ENCODE results near the gene MASP1. TPM values are rescaled to one million over a fixed set of nuclear protein-coding genes. Genes with fewer than 3 reads are reported as not detected.

MASP1 gene
- total RNA-seq, 4 donors from 2014 or later, result 1.0 to 6.0 (median 2.4) TPM

GRCh38 chr3:187265461-187265955 is 26.0 kb downstream of the MASP1 start:
- no peaks in the 10 kb centered on the region for H3K36me3 ChIP-seq
- WGBS, result 81% methylated on average over 2 of the region's 2 CpGs
- no peak for DNase-seq (ENCODE audit: low spot score in 2 of 2)
- no peaks in the 10 kb centered on the region for H3K27me3 ChIP-seq
- no peak overlapping the region for H3K27ac ChIP-seq
- no peak for TF ChIP-seq EP300 (IDR thresholded peaks at IDR 0.05)
- TF ChIP-seq POLR2A (IDR thresholded peaks at IDR 0.05), result no peak
- TF ChIP-seq CTCF (IDR thresholded peaks at IDR 0.05), result no peak
- no peak for TF ChIP-seq POLR2AphosphoS5 (IDR thresholded peaks at IDR 0.05)
- no peak overlapping the region for H3K4me3 ChIP-seq
- H3K9me3 ChIP-seq, result no peaks in the 10 kb centered on the region
- H3K4me1 ChIP-seq, result peaks cover 16% of the 10 kb centered on the region

- TF ChIP-seq EP300 (IDR thresholded peaks at IDR 0.05), result no peak
- TF ChIP-seq POLR2A (IDR thresholded peaks at IDR 0.05), result no peak
- no peak for TF ChIP-seq POLR2AphosphoS5 (IDR thresholded peaks at IDR 0.05)
- TF ChIP-seq CTCF (IDR thresholded peaks at IDR 0.05), result no peak
- Histone ChIP-seq H3K4me1 (peaks cover 16% of the 10 kb centered on the region), H3K27me3 (no peaks in the 10 kb centered on the region), H3K36me3 (no peaks in the 10 kb centered on the region), H3K4me3 (no peak overlapping the region), H3K9me3 (no peaks in the 10 kb centered on the region), H3K27ac (peak overlapping the region; percentile 6)
- DNase-seq (ENCODE audit: low spot score in 2 of 2), result no peak
- WGBS, result 89% methylated on average over 3 of the region's 3 CpGs
Measured at GRCh38 chr3:187264911-187265310, 26.6 kb downstream of the MASP1 start.

GRCh38 chr3:187264021-187264420 is 27.5 kb downstream of the MASP1 start:
- WGBS, result 25% methylated on average over 4 of the region's 4 CpGs
- DNase-seq (ENCODE audit: low spot score in 2 of 2), result no peak
- Histone ChIP-seq H3K4me1 (peaks cover 16% of the 10 kb centered on the region), H3K9me3 (no peaks in the 10 kb centered on the region), H3K27ac (peak overlapping the region; percentile 67), H3K4me3 (no peak overlapping the region), H3K27me3 (no peaks in the 10 kb centered on the region), H3K36me3 (no peaks in the 10 kb centered on the region)
- TF ChIP-seq POLR2A (IDR thresholded peaks at IDR 0.05) (no peak), CTCF (IDR thresholded peaks at IDR 0.05) (no peak), POLR2AphosphoS5 (IDR thresholded peaks at IDR 0.05) (no peak), EP300 (IDR thresholded peaks at IDR 0.05) (no peak)

GRCh38 chr3:187263270-187263669 is 28.3 kb downstream of the MASP1 start:
- H3K9me3 ChIP-seq, result no peaks in the 10 kb centered on the region
- peaks cover 16% of the 10 kb centered on the region for H3K4me1 ChIP-seq
- no peaks in the 10 kb centered on the region for H3K27me3 ChIP-seq
- no peak for TF ChIP-seq POLR2AphosphoS5 (IDR thresholded peaks at IDR 0.05)
- TF ChIP-seq CTCF (IDR thresholded peaks at IDR 0.05), result no peak
- no peak for TF ChIP-seq POLR2A (IDR thresholded peaks at IDR 0.05)
- TF ChIP-seq EP300 (IDR thresholded peaks at IDR 0.05), result no peak
- no peak overlapping the region for H3K4me3 ChIP-seq
- DNase-seq (ENCODE audit: low spot score in 2 of 2), result no peak
- H3K27ac ChIP-seq, result peak overlapping the region; percentile 67
- H3K36me3 ChIP-seq, result no peaks in the 10 kb centered on the region

GRCh38 chr3:187262360-187262759 is 29.2 kb downstream of the MASP1 start:
- no peaks in the 10 kb centered on the region for H3K36me3 ChIP-seq
- peaks cover 16% of the 10 kb centered on the region for H3K4me1 ChIP-seq
- WGBS, result 86% methylated on average over 6 of the region's 6 CpGs
- no peak for TF ChIP-seq POLR2A (IDR thresholded peaks at IDR 0.05)
- TF ChIP-seq POLR2AphosphoS5 (IDR thresholded peaks at IDR 0.05), result no peak
- TF ChIP-seq CTCF (IDR thresholded peaks at IDR 0.05), result no peak
- no peak for TF ChIP-seq EP300 (IDR thresholded peaks at IDR 0.05)
- no peaks in the 10 kb centered on the region for H3K9me3 ChIP-seq
- no peaks in the 10 kb centered on the region for H3K27me3 ChIP-seq
- no peak overlapping the region for H3K4me3 ChIP-seq
- no peak for DNase-seq (ENCODE audit: low spot score in 2 of 2)
- no peak overlapping the region for H3K27ac ChIP-seq

Data from suprapubic skin (tissue), 4 donors.